IPS-18a (cell line): ENCODE data around the gene DDB1.
A peak's percentile ranks its signal among the peaks of the same experiment; 100 is the strongest.

Experiments used
- H3K27ac ChIP-seq: one replicate; pipeline ENCODE4 v1.5.1; 2013; ENCODE audit warnings: low read length
- H3K27me3 ChIP-seq: one replicate; pipeline ENCODE4 v1.6.1; 2013; ENCODE audit warnings: mild to moderate bottlenecking, low read length; ENCODE audit not compliant: control insufficient read depth, insufficient read depth
- H3K36me3 ChIP-seq: one replicate; pipeline ENCODE4 v1.6.1; 2013; ENCODE audit warnings: low read depth, low read length; ENCODE audit not compliant: control insufficient read depth
- H3K4me1 ChIP-seq: one replicate; pipeline ENCODE4 v1.6.1; 2013; ENCODE audit warnings: low read depth, low read length; ENCODE audit not compliant: control insufficient read depth
- H3K4me3 ChIP-seq: one replicate; pipeline ENCODE4 v1.5.1; 2013; ENCODE audit warnings: low read length
- H3K9ac ChIP-seq: one replicate; pipeline ENCODE4 v1.6.1; 2013; ENCODE audit warnings: mild to moderate bottlenecking, low read length, moderate library complexity
- H3K9me3 ChIP-seq: one replicate; pipeline ENCODE4 v1.6.1; 2013; ENCODE audit warnings: low read depth, low read length; ENCODE audit not compliant: control insufficient read depth

DDB1 gene

GRCh38 chr11:61340979-61341378 is 8.1 kb upstream of the DDB1 start:
- H3K27me3 ChIP-seq: no peaks in the 10 kb centered on the region
- H3K4me1 ChIP-seq: peaks cover 3% of the 10 kb centered on the region
- H3K36me3 ChIP-seq: no peaks in the 10 kb centered on the region
- no peak overlapping the region for H3K4me3 ChIP-seq
- no peak overlapping the region for H3K9ac ChIP-seq
- H3K9me3 ChIP-seq: no peaks in the 10 kb centered on the region
- H3K27ac ChIP-seq: no peak overlapping the region

- Histone ChIP-seq H3K4me1 (peaks cover 3% of the 10 kb centered on the region), H3K9ac (no peak overlapping the region), H3K9me3 (no peaks in the 10 kb centered on the region), H3K27ac (no peak overlapping the region), H3K27me3 (no peaks in the 10 kb centered on the region), H3K36me3 (no peaks in the 10 kb centered on the region), H3K4me3 (no peak overlapping the region)
Observed at GRCh38 chr11:61339490-61339878, 6.6 kb upstream of the DDB1 start.

GRCh38 chr11:61338783-61339489 is 6.0 kb upstream of the DDB1 start:
- H3K4me1 ChIP-seq: peaks cover 3% of the 10 kb centered on the region
- no peak overlapping the region for H3K4me3 ChIP-seq
- H3K36me3 ChIP-seq: no peaks in the 10 kb centered on the region
- no peak overlapping the region for H3K27ac ChIP-seq
- no peaks in the 10 kb centered on the region for H3K9me3 ChIP-seq
- H3K27me3 ChIP-seq: no peaks in the 10 kb centered on the region
- H3K9ac ChIP-seq: no peak overlapping the region

GRCh38 chr11:61337706-61338470 is 5.0 kb upstream of the DDB1 start:
- no peak overlapping the region for H3K9ac ChIP-seq
- no peaks in the 10 kb centered on the region for H3K27me3 ChIP-seq
- H3K4me3 ChIP-seq: no peak overlapping the region
- no peaks in the 10 kb centered on the region for H3K9me3 ChIP-seq
- peaks cover 3% of the 10 kb centered on the region for H3K4me1 ChIP-seq
- H3K27ac ChIP-seq: no peak overlapping the region
- no peaks in the 10 kb centered on the region for H3K36me3 ChIP-seq

GRCh38 chr11:61336171-61336935 is 3.4 kb upstream of the DDB1 start:
- H3K9me3 ChIP-seq: no peaks in the 10 kb centered on the region
- H3K27ac ChIP-seq: peak overlapping the region; percentile 51
- H3K4me1 ChIP-seq: peaks cover 11% of the 10 kb centered on the region
- no peaks in the 10 kb centered on the region for H3K27me3 ChIP-seq
- no peaks in the 10 kb centered on the region for H3K36me3 ChIP-seq
- H3K4me3 ChIP-seq: no peak overlapping the region
- peak overlapping the region; percentile 49 for H3K9ac ChIP-seq

- no peak overlapping the region for H3K9ac ChIP-seq
- H3K27me3 ChIP-seq: no peaks in the 10 kb centered on the region
- no peaks in the 10 kb centered on the region for H3K9me3 ChIP-seq
- peaks cover 12% of the 10 kb centered on the region for H3K4me1 ChIP-seq
- peaks cover under 1% of the 10 kb centered on the region for H3K36me3 ChIP-seq
- H3K27ac ChIP-seq: no peak overlapping the region
- H3K4me3 ChIP-seq: no peak overlapping the region
Observed at GRCh38 chr11:61335355-61335710, 2.4 kb upstream of the DDB1 start.

- Histone ChIP-seq H3K27ac (no peak overlapping the region), H3K9me3 (no peaks in the 10 kb centered on the region), H3K4me1 (peaks cover 12% of the 10 kb centered on the region), H3K27me3 (no peaks in the 10 kb centered on the region), H3K4me3 (no peak overlapping the region), H3K36me3 (peaks cover 7% of the 10 kb centered on the region), H3K9ac (no peak overlapping the region)
Observed at GRCh38 chr11:61334434-61335354, 1.8 kb upstream of the DDB1 start.

- Histone ChIP-seq H3K27ac (peak overlapping the region; percentile 89), H3K4me1 (peaks cover 12% of the 10 kb centered on the region), H3K36me3 (peaks cover 16% of the 10 kb centered on the region), H3K27me3 (no peaks in the 10 kb centered on the region), H3K9me3 (no peaks in the 10 kb centered on the region), H3K4me3 (peak overlapping the region; percentile 79), H3K9ac (peak overlapping the region; percentile 94)
Observed at GRCh38 chr11:61333550-61334433, 887 bp upstream of the DDB1 start.

GRCh38 chr11:61332281-61332796 is 566 bp downstream of the DDB1 start:
- H3K27me3 ChIP-seq: no peaks in the 10 kb centered on the region
- peaks cover 28% of the 10 kb centered on the region for H3K36me3 ChIP-seq
- peak overlapping the region; percentile 13 for H3K27ac ChIP-seq
- peaks cover 12% of the 10 kb centered on the region for H3K4me1 ChIP-seq
- H3K9ac ChIP-seq: peak overlapping the region; percentile 94
- peak overlapping the region; percentile 79 for H3K4me3 ChIP-seq
- H3K9me3 ChIP-seq: no peaks in the 10 kb centered on the region

- H3K27me3 ChIP-seq: no peaks in the 10 kb centered on the region
- H3K36me3 ChIP-seq: peaks cover 35% of the 10 kb centered on the region
- peaks cover 12% of the 10 kb centered on the region for H3K4me1 ChIP-seq
- no peak overlapping the region for H3K27ac ChIP-seq
- H3K4me3 ChIP-seq: peak overlapping the region; percentile 79
- H3K9me3 ChIP-seq: no peaks in the 10 kb centered on the region
- H3K9ac ChIP-seq: peak overlapping the region; percentile 94
Observed at GRCh38 chr11:61331651-61332050, 1.3 kb downstream of the DDB1 start.
